Measurements from ENCODE around the gene EXPH5. TPM values are rescaled to one million over a fixed set of nuclear protein-coding genes. Genes with fewer than 3 reads are reported as not detected.

The EXPH5 gene
- total RNA-seq, 2 experiments from 2014 or later = 2.0 to 2.4 TPM

GRCh38 chr11:108486331-108486730, 107.2 kb downstream of the EXPH5 start:
- peaks cover 17% of the 10 kb centered on the region for H3K36me3 Mint-ChIP-seq (ENCODE audit: low read depth)

GRCh38 chr11:108483163-108483562, 110.4 kb downstream of the EXPH5 start:
- intact Hi-C loops (cut with DNase I, micrococcal nuclease) = no loop called here
- POLR2A ChIA-PET = no interaction called here
- ATAC-seq (no peak), DNase-seq (no peak)
- H3K4me3 Mint-ChIP-seq = no peak overlapping the region
- CTCF ChIA-PET = no interaction called here
- peaks cover 15% of the 10 kb centered on the region for H3K36me3 Mint-ChIP-seq (ENCODE audit: low read depth)
- H3K27ac Mint-ChIP-seq = no peak overlapping the region
- no peaks in the 10 kb centered on the region for H3K27me3 Mint-ChIP-seq
- H3K9me3 Mint-ChIP-seq (ENCODE audit: low read depth) = no peaks in the 10 kb centered on the region
- no peaks in the 10 kb centered on the region for H3K4me1 Mint-ChIP-seq

More at GRCh38 chr11:108486331-108486730, 107.2 kb downstream of the EXPH5 start:
- no peak overlapping the region for H3K27ac Mint-ChIP-seq
- intact Hi-C loops (cut with DNase I, micrococcal nuclease) = no loop called here
- DNase-seq = no peak
- POLR2A ChIA-PET = no interaction called here
- no peaks in the 10 kb centered on the region for H3K27me3 Mint-ChIP-seq
- ATAC-seq = no peak
- no peaks in the 10 kb centered on the region for H3K9me3 Mint-ChIP-seq (ENCODE audit: low read depth)
- CTCF ChIA-PET = no interaction called here
- H3K4me3 Mint-ChIP-seq = no peak overlapping the region
- H3K4me1 Mint-ChIP-seq = no peaks in the 10 kb centered on the region

- H3K9me3 Mint-ChIP-seq (ENCODE audit: low read depth) = no peaks in the 10 kb centered on the region
- ChIA-PET CTCF (no interaction called here), POLR2A (no interaction called here)
- H3K4me3 Mint-ChIP-seq = no peak overlapping the region
- peaks cover 4% of the 10 kb centered on the region for H3K36me3 Mint-ChIP-seq (ENCODE audit: low read depth)
- intact Hi-C loops (cut with DNase I, micrococcal nuclease) = no loop called here
- no peaks in the 10 kb centered on the region for H3K4me1 Mint-ChIP-seq
- no peak overlapping the region for H3K27ac Mint-ChIP-seq
- no peak for ATAC-seq
- H3K27me3 Mint-ChIP-seq = no peaks in the 10 kb centered on the region
- DNase-seq = no peak
Measured at GRCh38 chr11:108474664-108475463, 118.7 kb downstream of the EXPH5 start.

GRCh38 chr11:108472681-108473080, 120.9 kb downstream of the EXPH5 start:
- no peak overlapping the region for H3K27ac Mint-ChIP-seq
- H3K9me3 Mint-ChIP-seq (ENCODE audit: low read depth) = no peaks in the 10 kb centered on the region
- H3K4me3 Mint-ChIP-seq = no peak overlapping the region
- DNase-seq (no peak), ATAC-seq (no peak)
- ChIA-PET POLR2A (no interaction called here), CTCF (no interaction called here)
- H3K4me1 Mint-ChIP-seq = peaks cover 3% of the 10 kb centered on the region
- intact Hi-C loops (cut with DNase I, micrococcal nuclease) = no loop called here
- H3K36me3 Mint-ChIP-seq (ENCODE audit: low read depth) = peaks cover 4% of the 10 kb centered on the region
- H3K27me3 Mint-ChIP-seq = no peaks in the 10 kb centered on the region

GRCh38 chr11:108468478-108468864, 125.1 kb downstream of the EXPH5 start:
- H3K4me3 Mint-ChIP-seq = peak overlapping the region; percentile 99
- peaks cover 12% of the 10 kb centered on the region for H3K4me1 Mint-ChIP-seq
- ChIA-PET POLR2A (no interaction called here), CTCF (no interaction called here)
- ATAC-seq (no peak), DNase-seq (no peak)
- H3K27me3 Mint-ChIP-seq = no peaks in the 10 kb centered on the region
- peaks cover 3% of the 10 kb centered on the region for H3K36me3 Mint-ChIP-seq (ENCODE audit: low read depth)
- no peaks in the 10 kb centered on the region for H3K9me3 Mint-ChIP-seq (ENCODE audit: low read depth)
- peak overlapping the region; percentile 10 for H3K27ac Mint-ChIP-seq
- intact Hi-C loops (cut with DNase I, micrococcal nuclease) = loop anchor here (5.0 to 10.0 kb wide), 5 partner anchors 179 to 1011 kb away; partner anchors contain the start of genes ALKBH8 (in 1 of the 2), CUL5 (in 1 of the 2) and CWF19L2 (in 1 of the 2)

- ChIA-PET POLR2A (interaction anchor here (0.6 kb wide), 1 partner anchor 188 kb away, joined by 3 read pairs; no protein-coding TSS in a partner anchor), CTCF (no interaction called here)
- H3K4me1 Mint-ChIP-seq = peaks cover 12% of the 10 kb centered on the region
- DNase-seq (peak; percentile 97), ATAC-seq (peak; percentile 98)
- H3K27me3 Mint-ChIP-seq = no peaks in the 10 kb centered on the region
- peak within 1 kb of the TSS; percentile 99 for H3K4me3 Mint-ChIP-seq
- peaks cover 3% of the 10 kb centered on the region for H3K36me3 Mint-ChIP-seq (ENCODE audit: low read depth)
- peak within 1 kb of the TSS; percentile 98 for H3K27ac Mint-ChIP-seq
- no peaks in the 10 kb centered on the region for H3K9me3 Mint-ChIP-seq (ENCODE audit: low read depth)
- intact Hi-C loops (cut with DNase I, micrococcal nuclease) = loop anchor here (1.0 to 10.0 kb wide), 14 partner anchors 30 to 1010 kb away; partner anchors contain the start of genes ACAT1 (in 2 of the 2), CUL5 (in 2 of the 2), EXPH5 (in 2 of the 2) and NPAT (in 2 of the 2)
Measured at GRCh38 chr11:108467091-108467823, 126.3 kb downstream of the EXPH5 start, which contains the start of gene C11orf65. TSS of gene C11orf65 (minus strand) at chr11:108467529. CDS start at chr11:108461559, 5,970 bp downstream.

GRCh38 chr11:108466405-108466804, 127.2 kb downstream of the EXPH5 start:
- no peak for DNase-seq
- CTCF ChIA-PET = no interaction called here

More at GRCh38 chr11:108466405-108466804, 127.2 kb downstream of the EXPH5 start:
- POLR2A ChIA-PET = no interaction called here
- no peak for ATAC-seq
- Mint-ChIP-seq H3K4me1 (peaks cover 12% of the 10 kb centered on the region), H3K4me3 (peak overlapping the region; percentile 99), H3K9me3 (ENCODE audit: low read depth) (no peaks in the 10 kb centered on the region), H3K27me3 (no peaks in the 10 kb centered on the region), H3K36me3 (ENCODE audit: low read depth) (peaks cover 3% of the 10 kb centered on the region), H3K27ac (peak overlapping the region; percentile 98)
- intact Hi-C loops (cut with DNase I, micrococcal nuclease) = loop anchor here (2.0 to 10.0 kb wide), 6 partner anchors 181 to 1009 kb away; partner anchors contain the start of genes ACAT1 (in 1 of the 2), ALKBH8 (in 1 of the 2), CUL5 (in 1 of the 2) and CWF19L2 (in 1 of the 2)

Other genes with a start within 250 kb of the EXPH5 start
- gene C11orf65, start 126.2 kb downstream of the EXPH5 start, total RNA-seq = 1 to 10 TPM; 3.4 to 3.6 TPM
- gene POGLUT3, start 95.4 kb downstream of the EXPH5 start, total RNA-seq = 1 to 10 TPM; 3.5 to 4.7 TPM
- 10 to 100 TPM; 45.8 to 50.9 TPM for gene DDX10, start 71.3 kb upstream of the EXPH5 start, total RNA-seq